Karpas-422 (cell line): ENCODE data around the gene PRRC2B. TPM values are rescaled to one million over a fixed set of nuclear protein-coding genes. Genes with fewer than 3 reads are reported as not detected.

Experiments used
- DNase-seq: peaks from one replicate; pipeline ENCODE4 v3.0.0-alpha.2; 2015
- H2AFZ ChIP-seq: fragments of 200-600 bp; sonication (generic); 2 replicates; pipeline ENCODE4 v1.6.1; 2014; ENCODE audit warnings: antibody characterized with exemption, low read length, mixed read lengths
- H3K27ac ChIP-seq: fragments of 200-600 bp; sonication (generic); 2 replicates; pipeline ENCODE4 v1.5.1; 2014; ENCODE audit warnings: mild to moderate bottlenecking, low read length, moderate library complexity
- H3K27me3 ChIP-seq: fragments of 200-600 bp; sonication (generic); 2 replicates; pipeline ENCODE4 v1.6.1; 2014; ENCODE audit warnings: low read length, mixed read lengths
- H3K36me3 ChIP-seq: fragments of 200-600 bp; sonication (generic); 2 replicates; pipeline ENCODE4 v1.6.1; 2014; ENCODE audit warnings: low read length, mixed read lengths; ENCODE audit not compliant: insufficient read depth
- H3K4me1 ChIP-seq: fragments of 200-600 bp; sonication (generic); 2 replicates; pipeline ENCODE4 v1.6.1; 2014; ENCODE audit warnings: mild to moderate bottlenecking, low read length, mixed read lengths
- H3K4me2 ChIP-seq: fragments of 200-600 bp; sonication (generic); 2 replicates; pipeline ENCODE4 v1.6.1; 2014; ENCODE audit warnings: low read length, low read depth, mild to moderate bottlenecking; ENCODE audit not compliant: poor library complexity, severe bottlenecking
- H3K4me3 ChIP-seq: fragments of 200-600 bp; sonication (generic); 2 replicates; pipeline ENCODE4 v1.5.1; 2014; ENCODE audit warnings: mild to moderate bottlenecking, antibody characterized with exemption, low read length, mixed read lengths
- H3K79me2 ChIP-seq: fragments of 200-600 bp; sonication (generic); 2 replicates; pipeline ENCODE4 v1.6.1; 2014; ENCODE audit warnings: mild to moderate bottlenecking, low read length, mixed read lengths
- H3K9ac ChIP-seq: fragments of 200-600 bp; sonication (generic); 2 replicates; pipeline ENCODE4 v1.6.0; 2014; ENCODE audit warnings: low read length
- H3K9me2 ChIP-seq: fragments of 200-600 bp; sonication (generic), shearing (Covaris generic); replicated peaks from 2 replicates; pipeline ENCODE4 v1.6.0; 2014; ENCODE audit warnings: mild to moderate bottlenecking, low read length, moderate library complexity; ENCODE audit not compliant: insufficient read depth
- H3K9me3 ChIP-seq: fragments of 300-700, 200-600 bp; sonication (generic); 2 replicates; pipeline ENCODE4 v1.6.1; 2014; ENCODE audit warnings: low read length, mixed read lengths
- H4K20me1 ChIP-seq: fragments of 200-600 bp; sonication (generic); 2 replicates; pipeline ENCODE4 v1.6.1; 2014; ENCODE audit warnings: mild to moderate bottlenecking, antibody characterized with exemption, low read length, low read depth; ENCODE audit not compliant: insufficient read depth
- total RNA-seq: library from RNA; depleted of rRNA; stranded (reverse); fragments of >200 nt; shearing (Covaris generic); gene quantifications from 2 replicates; pipeline ENCODE4 v1.2.3, GENCODE V29; 2014; ENCODE audit warnings: low replicate concordance

PRRC2B gene
- total RNA-seq, 1 experiment from 2014 or later, result 83.8 TPM

GRCh38 chr9:131520503-131520902 lies 126.6 kb downstream of the PRRC2B start:
- Histone ChIP-seq H4K20me1 (0 out of 2 replicates have a peak, but pooled peaks cover 3% of the 10 kb centered on the region), H3K36me3 (peaks cover 12% of the 10 kb centered on the region), H3K9ac (no peak overlapping the region), H3K79me2 (no peaks in the 10 kb centered on the region), H2AFZ (no peak overlapping the region), H3K27ac (no peak overlapping the region), H3K4me2 (no peak overlapping the region), H3K27me3 (no peaks in the 10 kb centered on the region), H3K9me2 (no peaks in the 10 kb centered on the region), H3K4me1 (no peaks in the 10 kb centered on the region), H3K9me3 (no peaks in the 10 kb centered on the region), H3K4me3 (no peak overlapping the region)
- no peak for DNase-seq

- Histone ChIP-seq H3K4me2 (no peak overlapping the region), H3K79me2 (no peaks in the 10 kb centered on the region), H3K27me3 (no peaks in the 10 kb centered on the region), H3K9me2 (no peaks in the 10 kb centered on the region), H4K20me1 (0 out of 2 replicates have a peak, but pooled peaks cover 2% of the 10 kb centered on the region), H3K9me3 (no peaks in the 10 kb centered on the region), H2AFZ (no peak overlapping the region), H3K27ac (no peak overlapping the region), H3K36me3 (peaks cover 8% of the 10 kb centered on the region), H3K9ac (no peak overlapping the region), H3K4me3 (no peak overlapping the region), H3K4me1 (no peaks in the 10 kb centered on the region)
- DNase-seq, result no peak
These were observed 127.3 kb downstream of the PRRC2B start for GRCh38 chr9:131521203-131521602.

- Histone ChIP-seq H3K4me3 (no peak overlapping the region), H4K20me1 (no peaks in the 10 kb centered on the region), H3K79me2 (no peaks in the 10 kb centered on the region), H2AFZ (no peak overlapping the region), H3K27me3 (no peaks in the 10 kb centered on the region), H3K36me3 (peaks cover 2% of the 10 kb centered on the region; the same call in 1 of the 2 replicates), H3K27ac (no peak overlapping the region), H3K9me2 (no peaks in the 10 kb centered on the region), H3K9ac (no peak overlapping the region), H3K4me1 (no peaks in the 10 kb centered on the region), H3K4me2 (no peak overlapping the region), H3K9me3 (no peaks in the 10 kb centered on the region)
- no peak for DNase-seq
These were observed 127.9 kb downstream of the PRRC2B start for GRCh38 chr9:131521822-131522221.

- no peaks in the 10 kb centered on the region for H3K9me2 ChIP-seq
- no peak for DNase-seq
- H3K4me3 ChIP-seq, result no peak overlapping the region
- H3K27ac ChIP-seq, result no peak overlapping the region
- H3K4me2 ChIP-seq, result no peak overlapping the region
- no peaks in the 10 kb centered on the region for H3K27me3 ChIP-seq
- H4K20me1 ChIP-seq, result no peaks in the 10 kb centered on the region
- no peaks in the 10 kb centered on the region; the same call in 1 of the 2 replicates for H3K36me3 ChIP-seq
- no peak overlapping the region for H3K9ac ChIP-seq
- H3K79me2 ChIP-seq, result no peaks in the 10 kb centered on the region
- no peak overlapping the region for H2AFZ ChIP-seq
- no peaks in the 10 kb centered on the region for H3K4me1 ChIP-seq
- no peaks in the 10 kb centered on the region for H3K9me3 ChIP-seq
These were observed 128.6 kb downstream of the PRRC2B start for GRCh38 chr9:131522257-131523085.

- Histone ChIP-seq H3K9me3 (no peaks in the 10 kb centered on the region), H3K79me2 (no peaks in the 10 kb centered on the region), H2AFZ (no peak overlapping the region), H3K4me1 (no peaks in the 10 kb centered on the region), H3K27ac (no peak overlapping the region), H3K9ac (no peak overlapping the region), H3K9me2 (no peaks in the 10 kb centered on the region), H4K20me1 (no peaks in the 10 kb centered on the region), H3K4me3 (no peak overlapping the region), H3K4me2 (no peak overlapping the region), H3K27me3 (no peaks in the 10 kb centered on the region), H3K36me3 (no peaks in the 10 kb centered on the region; the same call in 1 of the 2 replicates)
- DNase-seq, result no peak
These were observed 129.2 kb downstream of the PRRC2B start for GRCh38 chr9:131523086-131523388.

- Histone ChIP-seq H3K27me3 (no peaks in the 10 kb centered on the region), H3K9me2 (no peaks in the 10 kb centered on the region), H3K9ac (no peak overlapping the region), H3K4me2 (no peak overlapping the region), H2AFZ (no peak overlapping the region), H4K20me1 (no peaks in the 10 kb centered on the region), H3K4me1 (no peaks in the 10 kb centered on the region), H3K36me3 (no peaks in the 10 kb centered on the region; the same call in 1 of the 2 replicates), H3K27ac (no peak overlapping the region), H3K79me2 (no peaks in the 10 kb centered on the region), H3K9me3 (no peaks in the 10 kb centered on the region), H3K4me3 (no peak overlapping the region)
- no peak for DNase-seq
These were observed 129.9 kb downstream of the PRRC2B start for GRCh38 chr9:131523451-131524435.

GRCh38 chr9:131524665-131525315 lies 130.9 kb downstream of the PRRC2B start:
- Histone ChIP-seq H3K27me3 (no peaks in the 10 kb centered on the region), H2AFZ (no peak overlapping the region), H3K4me3 (no peak overlapping the region), H3K9me3 (no peaks in the 10 kb centered on the region), H3K9ac (no peak overlapping the region), H3K27ac (no peak overlapping the region), H4K20me1 (no peaks in the 10 kb centered on the region), H3K79me2 (peaks cover 2% of the 10 kb centered on the region), H3K4me2 (no peak overlapping the region), H3K36me3 (no peaks in the 10 kb centered on the region; the same call in 1 of the 2 replicates), H3K4me1 (peaks cover 3% of the 10 kb centered on the region), H3K9me2 (no peaks in the 10 kb centered on the region)
- DNase-seq, result no peak
